Hindlimb muscle (tissue), 1 donor: ENCODE measurements around the gene COLEC12. TPM values are rescaled to one million over a fixed set of nuclear protein-coding genes. Genes with fewer than 3 reads are reported as not detected.
A peak's percentile ranks its signal among the peaks of the same experiment; 100 is the strongest.

ENCODE experiments used
- DNase-seq: peaks from one replicate; pipeline ENCODE4 v3.0.0-alpha.2; 2013
- polyA plus RNA-seq: library from polyadenylated mRNA; unstranded; fragments of 120-200 nt; gene quantifications from one replicate; pipeline ENCODE4 v1.2.1, GENCODE V29; 2013; ENCODE audit not compliant: insufficient read length

The COLEC12 gene
- polyA plus RNA-seq, 1 donor: 45.0 TPM

- no peak for DNase-seq
These were observed 230.9 kb downstream of the COLEC12 start for GRCh38 chr18:269480-270095.

GRCh38 chr18:267688-268552, 232.6 kb downstream of the COLEC12 start, which contains the start of gene THOC1:
THOC1 (minus strand) TSS chr18:268047; CDS start chr18:268019, 28 bp downstream.
- peak; percentile 93 for DNase-seq

GRCh38 chr18:267380-267687, 233.2 kb downstream of the COLEC12 start:
- DNase-seq: no peak

Other genes starting within 250 kb of the COLEC12 start
- gene THOC1, start 232.7 kb downstream of the COLEC12 start, polyA plus RNA-seq: 47.0 TPM
- gene CETN1, start 79.7 kb upstream of the COLEC12 start, polyA plus RNA-seq: not detected
- gene CLUL1, start 96.3 kb upstream of the COLEC12 start, polyA plus RNA-seq: 0.76 TPM
- 45.0 TPM for gene TYMS, start 157.0 kb upstream of the COLEC12 start, polyA plus RNA-seq
- gene ENOSF1, start 211.9 kb upstream of the COLEC12 start, polyA plus RNA-seq: 30.8 TPM